Retinal pigment epithelial cell (primary cell): ENCODE data around the gene TRPC4AP.

Experiments used
- DNase-seq: peaks from one replicate; pipeline ENCODE4 v3.0.0-alpha.2; 2010; ENCODE audit warnings: low read depth
- H3K4me3 ChIP-seq: 2 replicates; pipeline ENCODE4 v1.5.1; 2011; ENCODE audit warnings: mild to moderate bottlenecking, low read length, control low read depth, moderate library complexity
- CTCF ChIP-seq: conservative IDR thresholded peaks from 2 replicates; pipeline ENCODE4 v1.5.1; 2011; ENCODE audit warnings: low read depth, low read length, control low read depth, inconsistent platforms

The TRPC4AP gene

GRCh38 chr20:35066194-35066593 lies 26.4 kb downstream of the TRPC4AP start:
- no peak overlapping the region for H3K4me3 ChIP-seq
- DNase-seq = no peak
- no peak for TF ChIP-seq CTCF

DNA sequence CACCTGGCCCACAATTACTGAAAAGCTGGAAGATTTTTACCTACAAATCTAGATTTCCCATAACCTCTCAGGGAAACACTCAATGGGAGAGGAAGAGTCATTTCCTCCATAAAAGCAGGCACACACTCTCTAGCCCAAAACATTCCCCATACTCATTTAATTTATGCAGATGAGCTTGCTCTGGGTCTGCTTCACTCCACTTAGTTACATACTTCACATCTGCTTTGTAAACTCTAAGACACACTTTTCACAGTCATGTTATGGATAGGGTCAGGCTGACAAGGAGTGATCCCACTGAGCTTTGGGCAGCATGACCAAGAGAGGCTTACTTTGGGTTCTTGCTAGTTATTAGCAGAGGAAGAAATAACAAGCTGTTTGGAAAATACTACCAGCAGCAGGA lies 27.4 kb downstream of the TRPC4AP start:
- DNase-seq = no peak
- no peak overlapping the region for H3K4me3 ChIP-seq
- no peak for TF ChIP-seq CTCF

DNA sequence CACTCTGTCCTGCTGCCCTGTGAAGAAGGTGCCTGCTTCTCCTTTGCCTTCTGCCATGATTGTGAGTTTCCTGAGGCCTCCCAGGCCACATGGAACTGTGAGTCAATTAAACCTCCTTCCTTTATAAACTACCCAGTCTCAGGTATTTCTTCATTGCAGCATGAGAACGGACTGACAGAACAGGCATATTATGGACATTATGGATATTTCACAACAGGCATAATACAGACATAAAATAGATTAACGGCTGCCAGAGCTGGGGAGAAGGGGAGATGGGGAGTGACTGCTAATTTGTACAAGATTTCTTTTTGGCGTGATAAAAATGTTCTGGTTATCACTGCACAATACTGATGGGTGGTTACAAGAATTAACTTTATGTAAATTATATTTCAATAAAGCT lies 29.4 kb downstream of the TRPC4AP start:
- no peak for DNase-seq
- H3K4me3 ChIP-seq = no peak overlapping the region
- TF ChIP-seq CTCF = no peak

DNA sequence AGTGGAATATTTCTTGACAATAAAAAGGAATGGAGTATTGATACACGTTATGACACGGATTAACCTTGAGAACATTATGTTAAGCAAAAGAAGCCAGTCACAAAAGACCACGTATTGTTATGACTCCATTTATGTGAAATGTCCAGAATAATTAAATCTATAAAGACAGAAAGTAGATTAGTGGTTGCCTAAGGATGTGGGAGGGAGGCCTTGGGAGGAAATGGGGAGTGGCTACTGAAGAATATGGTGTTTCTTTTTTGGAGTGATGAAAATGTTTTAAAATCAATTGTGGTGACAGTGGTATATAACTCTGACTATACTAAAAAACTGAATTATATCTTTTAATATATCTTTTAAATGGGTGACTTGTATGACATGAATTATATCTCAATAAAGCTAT lies 30.1 kb downstream of the TRPC4AP start:
- H3K4me3 ChIP-seq = no peak overlapping the region
- no peak for DNase-seq
- no peak for TF ChIP-seq CTCF

GRCh38 chr20:35060168-35060567 lies 32.4 kb downstream of the TRPC4AP start:
- no peak overlapping the region for H3K4me3 ChIP-seq
- DNase-seq = no peak
- no peak for TF ChIP-seq CTCF

- H3K4me3 ChIP-seq = no peak overlapping the region
- DNase-seq = no peak
- no peak for TF ChIP-seq CTCF
Observed at GRCh38 chr20:35059612-35060011, 33.0 kb downstream of the TRPC4AP start.

- no peak overlapping the region for H3K4me3 ChIP-seq
- no peak for TF ChIP-seq CTCF
- no peak for DNase-seq
Observed at GRCh38 chr20:35059110-35059509, 33.5 kb downstream of the TRPC4AP start.
